Erythroblast (primary cell): ENCODE data around the gene GNGT1.
"Not testable (repeated sequence)": the region's sequence is repeated elsewhere in the genome, so short reads cannot be mapped to it uniquely, and the experiment has no call there.

Experiments used
- GATA1 ChIP-seq: IDR thresholded peaks from 2 replicates; pipeline ENCODE4 v1.6.1; 2011; ENCODE audit warnings: low read depth, mild to moderate bottlenecking, control low read depth, low read length, moderate library complexity
- POLR2A ChIP-seq: IDR thresholded peaks from 2 replicates; pipeline ENCODE4 v1.6.1; 2011; ENCODE audit warnings: mild to moderate bottlenecking, low read length

- not testable (repeated sequence) for TF ChIP-seq POLR2A, GATA1
These were observed 9.9 kb downstream of the GNGT1 start for GRCh38 chr7:93916315-93916714.
